Measurements from ENCODE around the gene ATP6V1F. TPM values are rescaled to one million over a fixed set of nuclear protein-coding genes. Genes with fewer than 3 reads are reported as not detected.

ATP6V1F gene
- total RNA-seq, 2 experiments from 2014 or later, result 125 to 127 TPM

DNA sequence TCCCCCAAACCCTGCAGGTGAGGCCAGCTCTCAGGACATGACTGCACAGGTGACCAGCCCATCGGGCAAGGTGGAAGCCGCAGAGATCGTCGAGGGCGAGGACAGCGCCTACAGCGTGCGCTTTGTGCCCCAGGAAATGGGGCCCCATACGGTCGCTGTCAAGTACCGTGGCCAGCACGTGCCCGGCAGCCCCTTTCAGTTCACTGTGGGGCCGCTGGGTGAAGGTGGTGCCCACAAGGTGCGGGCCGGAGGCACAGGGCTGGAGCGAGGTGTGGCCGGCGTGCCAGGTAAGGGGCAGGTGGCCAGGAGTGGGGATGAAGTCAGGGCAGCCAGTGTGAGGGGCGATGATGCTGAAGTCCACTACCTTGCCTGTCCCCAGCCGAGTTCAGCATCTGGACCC, 8.3 kb upstream of the ATP6V1F start:
- no peaks in the 10 kb centered on the region for H3K27me3 Mint-ChIP-seq
- H3K36me3 Mint-ChIP-seq, result no peaks in the 10 kb centered on the region
- no peak overlapping the region for H3K27ac Mint-ChIP-seq
- H3K4me1 Mint-ChIP-seq, result no peaks in the 10 kb centered on the region
- H3K4me3 Mint-ChIP-seq, result no peak overlapping the region
- H3K9me3 Mint-ChIP-seq, result no peaks in the 10 kb centered on the region
- no peak for DNase-seq

DNA sequence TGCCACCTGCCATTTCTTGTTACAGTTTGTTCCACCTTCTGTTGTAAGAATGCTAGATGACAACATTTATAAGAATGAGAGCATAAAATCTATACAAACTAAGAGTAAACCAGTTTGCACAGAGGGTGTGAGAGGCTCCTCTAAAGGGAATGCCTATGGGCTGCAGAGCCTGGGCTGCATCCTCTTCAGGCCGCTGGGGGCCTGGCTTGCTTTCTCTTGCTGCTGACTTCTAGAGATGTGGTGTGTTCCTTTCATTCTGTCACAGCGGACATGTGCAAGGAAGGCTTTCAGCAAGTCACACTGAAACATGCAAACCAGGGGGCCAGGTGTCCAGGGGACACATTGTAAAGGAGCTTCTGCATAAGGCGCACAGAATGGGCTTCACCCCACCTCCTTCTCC, 7.1 kb upstream of the ATP6V1F start:
- no peak overlapping the region for H3K4me3 Mint-ChIP-seq
- no peaks in the 10 kb centered on the region for H3K9me3 Mint-ChIP-seq
- DNase-seq, result no peak
- no peaks in the 10 kb centered on the region for H3K27me3 Mint-ChIP-seq
- H3K36me3 Mint-ChIP-seq, result no peaks in the 10 kb centered on the region
- no peak overlapping the region for H3K27ac Mint-ChIP-seq
- H3K4me1 Mint-ChIP-seq, result peaks cover 3% of the 10 kb centered on the region

DNA sequence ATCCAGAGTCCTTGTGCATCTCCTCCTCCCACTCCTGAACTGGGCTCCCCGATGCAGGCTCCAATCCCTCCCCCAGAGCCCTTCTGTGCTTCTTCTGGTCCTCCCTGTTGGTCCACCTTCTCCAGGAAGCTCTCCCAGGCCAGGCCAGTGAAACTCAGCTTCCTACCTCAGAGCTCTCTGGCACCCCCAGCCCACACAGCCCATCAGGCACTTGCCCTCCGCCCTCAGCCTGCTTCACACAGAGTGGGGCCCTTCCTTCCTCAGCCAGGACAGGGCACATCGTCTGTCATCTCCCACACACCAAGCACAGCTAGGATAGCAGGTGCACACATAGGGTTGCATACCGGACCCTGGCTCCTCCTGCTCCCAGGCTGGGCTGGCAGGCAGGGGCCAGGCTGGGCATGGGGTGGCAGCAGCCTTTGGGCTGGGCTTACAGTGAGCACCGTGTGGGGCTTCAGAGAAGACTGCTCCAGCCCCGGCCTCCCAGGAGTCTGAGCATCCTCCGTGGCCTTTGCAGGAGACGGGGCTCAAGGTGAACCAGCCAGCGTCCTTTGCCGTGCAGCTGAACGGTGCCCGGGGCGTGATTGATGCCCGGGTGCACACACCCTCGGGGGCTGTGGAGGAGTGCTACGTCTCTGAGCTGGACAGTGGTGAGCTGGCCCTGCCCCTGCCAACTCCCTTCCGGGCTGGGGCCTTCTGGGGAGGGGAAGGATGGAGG, 6.5 kb upstream of the ATP6V1F start:
- DNase-seq, result no peak
- Mint-ChIP-seq H3K4me1 (peaks cover 3% of the 10 kb centered on the region), H3K27me3 (no peaks in the 10 kb centered on the region), H3K27ac (no peak overlapping the region), H3K4me3 (no peak overlapping the region), H3K9me3 (no peaks in the 10 kb centered on the region), H3K36me3 (no peaks in the 10 kb centered on the region)

DNA sequence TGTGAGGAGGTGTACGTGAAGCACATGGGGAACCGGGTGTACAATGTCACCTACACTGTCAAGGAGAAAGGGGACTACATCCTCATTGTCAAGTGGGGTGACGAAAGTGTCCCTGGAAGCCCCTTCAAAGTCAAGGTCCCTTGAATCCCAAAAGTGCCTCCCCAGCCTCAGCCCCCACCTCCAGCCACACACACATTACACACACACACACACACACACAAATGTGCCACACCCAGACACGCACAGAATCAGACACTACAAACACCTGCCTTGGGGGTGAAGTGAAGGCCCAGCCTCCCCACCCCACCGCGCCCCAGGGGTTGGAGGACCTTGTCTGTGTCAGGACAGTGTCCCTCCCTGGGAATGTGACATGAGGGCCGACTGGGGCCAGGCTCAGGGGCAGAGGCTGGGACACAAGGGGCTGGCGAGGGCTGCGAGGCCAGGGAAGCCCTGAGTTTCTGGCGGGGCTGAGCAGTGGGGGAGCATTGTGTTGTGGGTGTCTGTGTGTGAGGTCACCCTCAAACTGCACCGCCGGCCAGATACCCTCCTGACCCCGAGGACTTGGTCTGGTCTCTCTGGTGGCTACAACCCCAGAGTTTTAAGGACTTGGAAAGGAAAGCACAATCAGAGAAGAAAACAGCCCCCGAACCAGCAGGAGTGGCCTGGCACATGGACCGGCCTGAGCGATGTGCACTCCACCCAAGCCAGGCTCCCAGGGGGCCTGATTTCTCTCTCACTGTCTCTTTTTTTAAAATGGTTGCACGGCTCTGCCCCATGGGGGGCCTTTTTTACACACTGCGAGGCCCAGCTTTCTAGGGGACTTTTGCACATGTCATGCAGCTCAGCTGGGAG, 4.0 kb upstream of the ATP6V1F start:
- DNase-seq, result no peak
- Mint-ChIP-seq H3K4me3 (no peak overlapping the region), H3K27me3 (no peaks in the 10 kb centered on the region), H3K9me3 (no peaks in the 10 kb centered on the region), H3K36me3 (no peaks in the 10 kb centered on the region), H3K4me1 (peaks cover 9% of the 10 kb centered on the region), H3K27ac (no peak overlapping the region)

GRCh38 chr7:128859232-128860157, 3.2 kb upstream of the ATP6V1F start:
- DNase-seq, result no peak
- Mint-ChIP-seq H3K27ac (no peak overlapping the region), H3K9me3 (no peaks in the 10 kb centered on the region), H3K4me1 (peaks cover 11% of the 10 kb centered on the region), H3K36me3 (no peaks in the 10 kb centered on the region), H3K27me3 (no peaks in the 10 kb centered on the region), H3K4me3 (no peak overlapping the region)

GRCh38 chr7:128860158-128861073, 2.2 kb upstream of the ATP6V1F start:
- Mint-ChIP-seq H3K9me3 (no peaks in the 10 kb centered on the region), H3K27ac (no peak overlapping the region), H3K4me1 (peaks cover 13% of the 10 kb centered on the region), H3K27me3 (no peaks in the 10 kb centered on the region), H3K4me3 (no peak overlapping the region), H3K36me3 (no peaks in the 10 kb centered on the region)
- DNase-seq, result no peak

DNA sequence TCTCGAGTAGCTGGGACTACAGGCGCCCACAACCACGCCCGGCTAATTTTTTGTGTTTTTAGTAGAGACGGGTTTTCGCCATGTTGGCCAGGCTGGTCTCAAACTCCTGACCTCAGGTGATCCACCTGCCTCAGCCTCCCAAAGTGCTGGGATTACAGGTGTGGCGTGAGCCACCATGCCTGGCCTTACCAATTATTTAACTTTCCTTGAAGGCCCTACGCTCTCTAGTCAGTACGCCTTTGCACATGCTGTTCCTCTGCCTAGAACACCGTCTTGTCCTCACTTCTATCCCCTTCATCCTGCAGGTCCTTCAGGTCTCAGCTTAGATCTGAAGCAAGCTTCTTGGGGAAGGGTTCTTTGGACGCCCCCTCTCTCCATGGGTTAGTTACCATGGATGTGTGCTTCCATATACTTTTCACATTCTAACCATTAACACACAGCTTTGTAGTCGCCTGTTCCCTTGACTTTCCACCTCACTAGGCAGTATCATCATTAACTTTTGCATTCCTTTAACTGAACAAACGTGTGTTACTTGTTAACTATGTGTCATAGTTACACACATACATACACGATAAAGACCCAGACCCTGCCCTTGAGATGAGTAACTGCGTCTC, 592 bp upstream of the ATP6V1F start:
- Mint-ChIP-seq H3K4me1 (peaks cover 15% of the 10 kb centered on the region), H3K9me3 (no peaks in the 10 kb centered on the region), H3K4me3 (peak overlapping the region; percentile 99), H3K27ac (peak overlapping the region; percentile 95), H3K36me3 (peaks cover 4% of the 10 kb centered on the region), H3K27me3 (no peaks in the 10 kb centered on the region)
- no peak for DNase-seq

DNA sequence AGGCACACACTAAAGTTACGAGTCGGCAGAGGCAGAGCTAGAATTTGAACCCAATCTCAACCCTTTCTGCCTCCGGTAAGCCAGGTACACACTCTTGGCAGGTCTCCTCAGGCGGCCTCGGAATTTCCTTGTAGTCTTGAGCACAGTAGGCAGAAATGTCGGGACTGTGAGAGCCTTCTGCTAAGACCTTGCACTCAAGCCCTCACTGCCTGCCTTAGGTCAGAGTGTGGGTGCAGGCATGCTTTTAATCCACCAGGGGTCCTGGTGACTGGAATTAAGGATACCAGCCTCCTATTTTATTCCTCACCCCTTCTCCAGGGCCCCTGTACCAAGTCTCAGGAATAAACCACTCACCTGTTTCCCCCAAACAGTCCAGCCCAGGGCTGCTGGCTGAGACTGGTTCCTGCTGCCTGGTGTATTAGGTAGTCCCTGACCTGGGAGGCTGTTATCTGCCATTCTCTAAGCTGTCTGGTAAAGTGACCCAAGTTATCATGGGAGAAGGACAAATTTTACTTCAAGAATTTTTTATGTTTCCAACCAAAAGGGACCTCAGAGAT, 855 bp downstream of the ATP6V1F start:
- H3K9me3 Mint-ChIP-seq, result no peaks in the 10 kb centered on the region
- H3K27me3 Mint-ChIP-seq, result no peaks in the 10 kb centered on the region
- peak overlapping the region; percentile 99 for H3K4me3 Mint-ChIP-seq
- peaks cover 20% of the 10 kb centered on the region for H3K4me1 Mint-ChIP-seq
- peak; percentile 58 for DNase-seq
- peaks cover 4% of the 10 kb centered on the region for H3K36me3 Mint-ChIP-seq
- H3K27ac Mint-ChIP-seq, result peak overlapping the region; percentile 95

DNA sequence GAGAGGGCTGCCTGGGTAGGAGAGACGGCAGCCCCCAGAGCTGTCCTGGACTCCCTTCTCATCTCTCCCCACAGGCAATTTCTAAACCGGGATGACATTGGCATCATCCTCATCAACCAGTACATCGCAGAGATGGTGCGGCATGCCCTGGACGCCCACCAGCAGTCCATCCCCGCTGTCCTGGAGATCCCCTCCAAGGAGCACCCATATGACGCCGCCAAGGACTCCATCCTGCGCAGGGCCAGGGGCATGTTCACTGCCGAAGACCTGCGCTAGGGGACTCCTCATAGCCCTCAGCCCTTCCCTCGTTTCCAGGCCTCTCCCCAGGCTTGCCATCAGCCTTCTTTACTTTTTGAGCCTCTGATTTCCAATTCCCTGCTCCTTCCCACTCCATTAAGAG, 2.6 kb downstream of the ATP6V1F start:
- no peaks in the 10 kb centered on the region for H3K9me3 Mint-ChIP-seq
- H3K27me3 Mint-ChIP-seq, result peaks cover 1% of the 10 kb centered on the region
- H3K27ac Mint-ChIP-seq, result no peak overlapping the region
- H3K4me3 Mint-ChIP-seq, result no peak overlapping the region
- DNase-seq, result no peak
- H3K4me1 Mint-ChIP-seq, result peaks cover 21% of the 10 kb centered on the region
- peaks cover 4% of the 10 kb centered on the region for H3K36me3 Mint-ChIP-seq

- Mint-ChIP-seq H3K27me3 (peaks cover 8% of the 10 kb centered on the region), H3K9me3 (no peaks in the 10 kb centered on the region), H3K36me3 (peaks cover 4% of the 10 kb centered on the region), H3K4me1 (peaks cover 20% of the 10 kb centered on the region), H3K27ac (no peak overlapping the region), H3K4me3 (no peak overlapping the region)
- DNase-seq, result no peak
Measured at GRCh38 chr7:128865996-128866877, 3.6 kb downstream of the ATP6V1F start.

- Mint-ChIP-seq H3K4me1 (peaks cover 18% of the 10 kb centered on the region), H3K9me3 (no peaks in the 10 kb centered on the region), H3K4me3 (no peak overlapping the region), H3K36me3 (peaks cover 4% of the 10 kb centered on the region), H3K27me3 (peaks cover 8% of the 10 kb centered on the region), H3K27ac (no peak overlapping the region)
- no peak for DNase-seq
Measured at GRCh38 chr7:128867241-128867640, 4.6 kb downstream of the ATP6V1F start.

DNA sequence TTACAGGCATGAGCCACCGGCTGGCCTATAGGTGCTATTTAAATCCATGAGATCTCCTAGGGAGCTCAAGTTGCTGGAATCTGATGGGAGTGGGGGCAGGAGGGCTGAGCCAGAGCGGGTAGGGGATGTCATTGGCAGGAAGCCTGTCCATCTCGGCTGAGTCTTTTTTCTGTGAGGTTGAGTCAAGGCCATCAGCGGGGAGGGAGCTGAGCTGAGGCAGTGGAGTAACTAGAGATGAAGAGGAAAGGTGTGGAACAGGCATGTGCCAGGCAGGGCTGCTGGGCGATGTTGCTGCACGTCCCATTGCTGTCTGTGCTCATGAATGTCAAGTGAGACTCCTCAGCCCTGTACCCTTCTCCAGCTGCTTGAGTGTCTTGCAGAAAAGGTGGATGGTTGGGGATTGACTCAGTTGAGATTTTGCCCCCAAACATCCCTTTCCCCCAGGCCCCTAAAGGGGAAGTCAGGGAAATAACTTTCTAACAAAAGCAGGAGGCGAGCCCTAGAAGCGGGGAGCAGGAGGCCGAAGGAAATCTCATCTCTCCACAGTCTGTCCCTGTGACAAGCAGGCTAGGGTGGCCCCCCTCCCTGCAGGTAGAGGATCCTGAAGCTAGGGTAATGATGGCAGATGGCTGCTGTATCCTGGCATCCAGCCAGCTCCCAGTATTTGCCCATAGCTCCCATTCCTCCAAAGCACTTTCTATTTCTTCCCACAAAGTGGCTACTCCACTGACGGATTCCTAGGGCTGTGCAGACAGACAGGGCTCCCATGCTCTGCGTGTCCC, 5.4 kb downstream of the ATP6V1F start:
- no peak overlapping the region for H3K4me3 Mint-ChIP-seq
- no peak for DNase-seq
- H3K27me3 Mint-ChIP-seq, result peaks cover 8% of the 10 kb centered on the region

More for the DNA sequence above, 5.4 kb downstream of the ATP6V1F start:
- Mint-ChIP-seq H3K4me1 (peaks cover 15% of the 10 kb centered on the region), H3K36me3 (peaks cover 4% of the 10 kb centered on the region), H3K9me3 (no peaks in the 10 kb centered on the region), H3K27ac (no peak overlapping the region)
